GM10266 (cell line): ENCODE data around the gene ADCYAP1R1.
A peak's percentile ranks its signal among the peaks of the same experiment; 100 is the strongest.

ENCODE experiments used
- DNase-seq: peaks from one replicate; pipeline ENCODE4 v3.0.0; 2012; ENCODE audit errors: extremely low spot score
- CTCF ChIP-seq: IDR thresholded peaks from 2 replicates; pipeline ENCODE4 v1.5.1; 2012; ENCODE audit warnings: mild to moderate bottlenecking, low read depth; ENCODE audit not compliant: control insufficient read depth, insufficient read depth; ENCODE audit errors: missing control alignments

Gene ADCYAP1R1

GRCh38 chr7:31123726-31124125 is 71.6 kb downstream of the ADCYAP1R1 start:
- no peak for TF ChIP-seq CTCF
- no peak for DNase-seq

- DNase-seq = no peak
- TF ChIP-seq CTCF = no peak
Measured at GRCh38 chr7:31125171-31125570, 73.1 kb downstream of the ADCYAP1R1 start.

GRCh38 chr7:31126976-31127375 is 74.9 kb downstream of the ADCYAP1R1 start:
- no peak for DNase-seq
- TF ChIP-seq CTCF = no peak

- no peak for DNase-seq
Measured at GRCh38 chr7:31129067-31129466, 77.0 kb downstream of the ADCYAP1R1 start.

GRCh38 chr7:31133497-31133896 is 81.4 kb downstream of the ADCYAP1R1 start:
- no peak for TF ChIP-seq CTCF
- DNase-seq = no peak

More at GRCh38 chr7:31129067-31129466, 77.0 kb downstream of the ADCYAP1R1 start:
- TF ChIP-seq CTCF = no peak

- peak; percentile 81 for TF ChIP-seq CTCF
- peak; percentile 67 for DNase-seq
Measured at GRCh38 chr7:31134246-31135188, 82.4 kb downstream of the ADCYAP1R1 start.

GRCh38 chr7:31137234-31137633 is 85.1 kb downstream of the ADCYAP1R1 start:
- no peak for TF ChIP-seq CTCF
- no peak for DNase-seq
